GM06990 (cell line): ENCODE measurements around the gene RAB20.

Source experiments
- DNase-seq: peaks from one replicate; pipeline ENCODE4 v3.0.0-alpha.2; 2011; ENCODE audit not compliant: insufficient read length; ENCODE audit errors: extremely low read depth
- H3K27me3 ChIP-seq: replicated peaks from 2 replicates; pipeline ENCODE4 v1.6.0; 2011; ENCODE audit warnings: low read length; ENCODE audit not compliant: control insufficient read depth, insufficient read depth
- H3K36me3 ChIP-seq: 2 replicates; pipeline ENCODE4 v1.5.1; 2011; ENCODE audit warnings: low read length; ENCODE audit not compliant: control insufficient read depth, insufficient read depth
- H3K4me3 ChIP-seq: replicated peaks from 2 replicates; pipeline ENCODE4 v1.5.1; 2011; ENCODE audit warnings: low read depth, mild to moderate bottlenecking, control low read depth, low read length
- CTCF ChIP-seq: IDR thresholded peaks from 2 replicates; pipeline ENCODE4 v1.5.1; 2011; ENCODE audit warnings: low read length, control low read depth, mild to moderate bottlenecking, inconsistent platforms; ENCODE audit not compliant: insufficient read depth, poor library complexity, severe bottlenecking

RAB20 gene

GRCh38 chr13:110524541-110525257 lies 36.8 kb downstream of the RAB20 start:
- H3K36me3 ChIP-seq = no peaks in the 10 kb centered on the region
- TF ChIP-seq CTCF = no peak
- H3K4me3 ChIP-seq = no peak overlapping the region
- DNase-seq = no peak
- no peaks in the 10 kb centered on the region; the same call in 1 of the 2 replicates for H3K27me3 ChIP-seq

- Histone ChIP-seq H3K4me3 (no peak overlapping the region), H3K36me3 (no peaks in the 10 kb centered on the region), H3K27me3 (no peaks in the 10 kb centered on the region; the same call in 1 of the 2 replicates)
- DNase-seq = no peak
- TF ChIP-seq CTCF = no peak
These were observed 37.5 kb downstream of the RAB20 start for GRCh38 chr13:110523838-110524540.

- TF ChIP-seq CTCF = no peak
- H3K36me3 ChIP-seq = no peaks in the 10 kb centered on the region
- no peaks in the 10 kb centered on the region; the same call in 1 of the 2 replicates for H3K27me3 ChIP-seq
- H3K4me3 ChIP-seq = no peak overlapping the region
- DNase-seq = no peak
These were observed 38.3 kb downstream of the RAB20 start for GRCh38 chr13:110523180-110523579.

- no peak for DNase-seq
- no peak for TF ChIP-seq CTCF
- no peaks in the 10 kb centered on the region; the same call in 1 of the 2 replicates for H3K27me3 ChIP-seq
- H3K36me3 ChIP-seq = no peaks in the 10 kb centered on the region
- H3K4me3 ChIP-seq = no peak overlapping the region
These were observed 38.8 kb downstream of the RAB20 start for GRCh38 chr13:110522721-110523120.

GRCh38 chr13:110521946-110522345 lies 39.6 kb downstream of the RAB20 start:
- DNase-seq = no peak
- Histone ChIP-seq H3K4me3 (no peak overlapping the region), H3K36me3 (no peaks in the 10 kb centered on the region), H3K27me3 (no peaks in the 10 kb centered on the region; the same call in 1 of the 2 replicates)
- no peak for TF ChIP-seq CTCF
